IMR-90 (cell line): ENCODE data around the gene TRIM41. TPM values are rescaled to one million over a fixed set of nuclear protein-coding genes. Genes with fewer than 3 reads are reported as not detected.

Source experiments
- ATAC-seq: fragments of 200-7000 bp; cut with Tn5 transposase; 2 replicates; pipeline ENCODE4 v1.9.1; 2020; ENCODE audit warnings: low read depth, mild to moderate bottlenecking, moderate library complexity
- BruUV-seq: library from RNA; stranded (reverse); fragments of 400-500 nt; replicated peaks from 2 replicates; lab custom pipeline; 2021; lab: Mats Ljungman, UMichigan
- CTCF ChIA-PET: fragments of 300-600 bp; formaldehyde crosslinking; extraction: SDS; loops from one replicate; lab custom pipeline; 2021; ENCODE audit warnings: antibody characterized with exemption; lab: Yijun Ruan, JAX
- POLR2A ChIA-PET: fragments of 300-600 bp; sonication (Branson Sonifier 250); formaldehyde crosslinking; loops from one replicate; lab custom pipeline; 2022; ENCODE audit warnings: antibody characterized with exemption; ENCODE audit not compliant: unreplicated experiment; lab: Charles Lee
- DNase-seq: peaks from one replicate; pipeline ENCODE4 v3.0.0; 2013
- H2AFZ ChIP-seq: replicated peaks from 2 replicates; pipeline ENCODE3; 2013; ENCODE audit warnings: low read length, mild to moderate bottlenecking; ENCODE audit not compliant: poor library complexity
- H2AK5ac ChIP-seq: 2 replicates; pipeline ENCODE4 v1.6.1; 2013; ENCODE audit warnings: low read depth, low read length, inconsistent platforms
- H2AK9ac ChIP-seq: replicated peaks from 2 replicates; pipeline ENCODE3; 2013; ENCODE audit warnings: mild to moderate bottlenecking, low read depth, low read length, moderate library complexity; ENCODE audit not compliant: poor library complexity
- H2BK120ac ChIP-seq: 2 replicates; pipeline ENCODE4 v1.6.1; 2013; ENCODE audit warnings: low read depth, low read length, inconsistent platforms
- H2BK15ac ChIP-seq: 3 replicates; pipeline ENCODE4 v1.6.1; 2013; ENCODE audit warnings: low read depth, low read length, inconsistent platforms
- H2BK20ac ChIP-seq: 2 replicates; pipeline ENCODE4 v1.6.1; 2013; ENCODE audit warnings: low read depth, mild to moderate bottlenecking, inconsistent platforms, low read length, moderate library complexity
- H2BK5ac ChIP-seq: 2 replicates; pipeline ENCODE4 v1.6.1; 2013; ENCODE audit warnings: mild to moderate bottlenecking, low read depth, low read length, inconsistent platforms; ENCODE audit not compliant: poor library complexity, severe bottlenecking
- H3K14ac ChIP-seq: replicated peaks from 2 replicates; pipeline ENCODE4 v1.6.1; 2013; ENCODE audit warnings: low read depth, low read length, inconsistent platforms
- H3K18ac ChIP-seq: 2 replicates; pipeline ENCODE4 v1.6.1; 2013; ENCODE audit warnings: low read depth, low read length, control low read depth
- H3K23ac ChIP-seq: 2 replicates; pipeline ENCODE4 v1.6.1; 2013; ENCODE audit warnings: low read depth, low read length, inconsistent platforms
- H3K27ac ChIP-seq: 2 replicates; pipeline ENCODE4 v1.5.1; 2013; ENCODE audit warnings: mild to moderate bottlenecking, control low read depth, low read length; ENCODE audit not compliant: insufficient read depth
- H3K27me3 ChIP-seq: 2 replicates; pipeline ENCODE4 v1.6.1; 2013; ENCODE audit warnings: low read length; ENCODE audit not compliant: control insufficient read depth, insufficient read depth
- H3K36me3 ChIP-seq: 2 replicates; pipeline ENCODE4 v1.6.1; 2013; ENCODE audit warnings: low read length, mixed read lengths; ENCODE audit not compliant: control insufficient read depth, insufficient read depth
- H3K4ac ChIP-seq: 2 replicates; pipeline ENCODE4 v1.6.1; 2013; ENCODE audit warnings: low read depth, low read length, inconsistent platforms
- H3K4me1 ChIP-seq: 2 replicates; pipeline ENCODE4 v1.6.1; 2013; ENCODE audit warnings: low read length, mixed read lengths; ENCODE audit not compliant: control insufficient read depth, insufficient read depth
- H3K4me2 ChIP-seq: 2 replicates; pipeline ENCODE4 v1.6.1; 2013; ENCODE audit warnings: low read depth, mild to moderate bottlenecking, control low read depth, low read length, moderate library complexity
- H3K4me3 ChIP-seq: 2 replicates; pipeline ENCODE4 v1.5.1; 2013; ENCODE audit warnings: low read depth, mild to moderate bottlenecking, control low read depth, low read length, moderate library complexity; ENCODE audit not compliant: insufficient read depth
- H3K56ac ChIP-seq: 2 replicates; pipeline ENCODE4 v1.6.1; 2013; ENCODE audit warnings: low read length, inconsistent platforms; ENCODE audit not compliant: insufficient read depth; ENCODE audit errors: extremely low read depth
- H3K79me1 ChIP-seq, 2 experiments: 2 replicates each; pipeline ENCODE4 v1.6.1; 2013; ENCODE audit warnings: low read length in 2 of 2, inconsistent platforms in 1 of 2, low read depth in 1 of 2
- H3K9ac ChIP-seq: 2 replicates; pipeline ENCODE4 v1.6.1; 2013; ENCODE audit warnings: low read depth, low read length, control low read depth
- H3K9me1 ChIP-seq: 2 replicates; pipeline ENCODE4 v1.6.1; 2013; ENCODE audit warnings: low read length, inconsistent platforms; ENCODE audit not compliant: insufficient read depth
- H3K9me3 ChIP-seq: 2 replicates; pipeline ENCODE4 v1.6.1; 2013; ENCODE audit warnings: low read length; ENCODE audit not compliant: control insufficient read depth, insufficient read depth
- H4K20me1 ChIP-seq: 2 replicates; pipeline ENCODE4 v1.6.1; 2013; ENCODE audit warnings: low read length, inconsistent platforms; ENCODE audit not compliant: insufficient read depth
- H4K5ac ChIP-seq: 2 replicates; pipeline ENCODE4 v1.6.1; 2013; ENCODE audit warnings: mild to moderate bottlenecking, low read depth, low read length, control low read depth
- H4K8ac ChIP-seq, 2 experiments: 2 replicates each; pipeline ENCODE4 v1.6.1; 2013; ENCODE audit warnings: low read depth in 2 of 2, low read length in 2 of 2, control low read depth in 1 of 2, inconsistent platforms in 1 of 2
- H4K91ac ChIP-seq: 2 replicates; pipeline ENCODE4 v1.6.1; 2013; ENCODE audit warnings: low read depth, low read length, inconsistent platforms; ENCODE audit not compliant: insufficient read depth
- BHLHE40 ChIP-seq: fragments of 150-350 bp; IDR thresholded peaks from 2 replicates; pipeline ENCODE4 v1.6.1; 2016; ENCODE audit warnings: mild to moderate bottlenecking, low read depth, low read length
- CEBPB ChIP-seq: IDR thresholded peaks from 2 replicates; pipeline ENCODE4 v1.6.1; 2012; ENCODE audit warnings: low read depth, low read length, improper control_type of control experiment
- CHD1 ChIP-seq: IDR thresholded peaks from 2 replicates; pipeline ENCODE4 v1.6.1; 2012; ENCODE audit warnings: low read depth, low read length, improper control_type of control experiment
- CTCF ChIP-seq: conservative IDR thresholded peaks from 2 replicates; pipeline ENCODE4 v1.5.1; 2012; ENCODE audit warnings: mild to moderate bottlenecking, low read depth, low read length, improper control_type of control experiment
- ELK1 ChIP-seq: fragments of 150-350 bp; IDR thresholded peaks from 2 replicates; pipeline ENCODE4 v1.6.1; 2016; ENCODE audit warnings: low read depth, mild to moderate bottlenecking, low read length, moderate library complexity, borderline replicate concordance
- FOS ChIP-seq: fragments of 150-350 bp; IDR thresholded peaks from 2 replicates; pipeline ENCODE4 v1.6.1; 2016; ENCODE audit warnings: low read depth, low read length
- MAFK ChIP-seq: IDR thresholded peaks from 2 replicates; pipeline ENCODE4 v1.6.1; 2012; ENCODE audit warnings: low read depth, low read length, improper control_type of control experiment
- MAZ ChIP-seq: IDR thresholded peaks from 2 replicates; pipeline ENCODE4 v1.6.1; 2012; ENCODE audit warnings: low read depth, mild to moderate bottlenecking, low read length, improper control_type of control experiment, moderate library complexity, borderline replicate concordance
- MXI1 ChIP-seq: IDR thresholded peaks from 2 replicates; pipeline ENCODE4 v1.6.1; 2012; ENCODE audit warnings: low read depth, mild to moderate bottlenecking, low read length, moderate library complexity, borderline replicate concordance
- NFE2L2 ChIP-seq: fragments of 150-350 bp; IDR thresholded peaks from 2 replicates; pipeline ENCODE4 v1.6.1; 2016; ENCODE audit warnings: low read depth, mild to moderate bottlenecking, low read length
- POLR2A ChIP-seq: IDR thresholded peaks from 2 replicates; pipeline ENCODE4 v1.6.1; 2012; ENCODE audit warnings: mild to moderate bottlenecking, low read depth, low read length
- RAD21 ChIP-seq: IDR thresholded peaks from 2 replicates; pipeline ENCODE4 v1.6.1; 2012; ENCODE audit warnings: low read length, improper control_type of control experiment
- RCOR1 ChIP-seq: IDR thresholded peaks from 2 replicates; pipeline ENCODE4 v1.6.1; 2012; ENCODE audit warnings: mild to moderate bottlenecking, low read length, improper control_type of control experiment; ENCODE audit not compliant: insufficient replicate concordance
- RFX5 ChIP-seq: IDR thresholded peaks from 2 replicates; pipeline ENCODE4 v1.8.0; 2012; ENCODE audit warnings: low read depth, mild to moderate bottlenecking, low read length, moderate library complexity
- SMC3 ChIP-seq: fragments of 150-350 bp; IDR thresholded peaks from 2 replicates; pipeline ENCODE4 v1.6.1; 2016; ENCODE audit warnings: low read depth, mild to moderate bottlenecking, antibody characterized with exemption, low read length, moderate library complexity
- WGBS, 2 experiments: methylation state at CpG; one replicate each; pipeline versions ENCODE4 v1.1.5 to v1.1.7; 2013; ENCODE audit warnings: missing lambda C conversion rate in 2 of 2; ENCODE audit not compliant: insufficient read length in 1 of 2; ENCODE audit errors: extremely low coverage in 2 of 2; 5-methylcytosine and 5-hydroxymethylcytosine counted together
- dilution Hi-C: fragments of 300-500 bp; cut with HindIII; formaldehyde crosslinking; loops from one replicate; pipeline ENCODE4 v1.14.3; 2018; ENCODE audit warnings: low sequenced_read_pairs; ENCODE audit not compliant: unreplicated experiment
- in situ Hi-C: fragments of 300-500 bp; cut with MboI; formaldehyde crosslinking; loops from 3 replicates; pipeline ENCODE4 v1.14.3; 2019; ENCODE audit warnings: low sequenced_read_pairs, inconsistent platforms, mixed read lengths
- intact Hi-C: fragments of 100-400 bp; cut with micrococcal nuclease; formaldehyde crosslinking; loops from 2 replicates; pipeline ENCODE4 v1.10.0; 2022
- polyA plus RNA-seq, 3 experiments: library from polyadenylated mRNA; depleted of rRNA; stranded (reverse); fragments of >200 nt; gene quantifications; 2 replicates each; pipeline ENCODE4 v1.2.3, GENCODE V29; 2012; ENCODE audit warnings: low replicate concordance in 1 of 3
- total RNA-seq: library from RNA; depleted of rRNA; stranded (reverse); fragments of >200 nt; gene quantifications from 2 replicates; pipeline ENCODE4 v1.2.3, GENCODE V29; 2012

TRIM41 gene
- total and polyA plus RNA-seq, 2 of the 4 experiments (the other 2 are of a cell fraction): 5.9 to 15.7 TPM

GRCh38 chr5:181245427-181246275 lies 22.6 kb downstream of the TRIM41 start:
- 40% methylated on average over 20 of the region's 34 CpGs; no CpG with 5 or more reads in 1 of the 2 experiments for WGBS, 2 experiments
- Histone ChIP-seq H3K4ac (peak overlapping the region; percentile 94), H3K27ac (peak overlapping the region; percentile 97), H3K18ac (peak overlapping the region; percentile 70), H3K4me3 (peak overlapping the region; percentile 86), H3K14ac (peak overlapping the region; percentile 99), H2AK9ac (peak overlapping the region; percentile 100), H3K27me3 (no peaks in the 10 kb centered on the region), H3K4me1 (peaks cover 18% of the 10 kb centered on the region), H4K20me1 (peaks cover 55% of the 10 kb centered on the region), H3K9ac (peak overlapping the region; percentile 97), H3K9me1 (peaks cover 25% of the 10 kb centered on the region), H4K8ac (peak overlapping the region; percentile 98 to 99), H2BK15ac (peak overlapping the region; percentile 12; the same call in 1 of the 3 replicates), H3K23ac (peak overlapping the region; percentile 88), H3K9me3 (no peaks in the 10 kb centered on the region), H4K91ac (peak overlapping the region; percentile 98), H2BK20ac (peak overlapping the region; percentile 22; the same call in 1 of the 2 replicates), H3K79me1 (peaks cover 11 to 58% of the 10 kb centered on the region in 2 experiments), H4K5ac (peak overlapping the region; percentile 98), H2BK120ac (peak overlapping the region; percentile 74), H3K36me3 (peaks cover 31% of the 10 kb centered on the region), H2AK5ac (peak overlapping the region; percentile 99), H3K4me2 (peak overlapping the region; percentile 93), H3K56ac (peak overlapping the region; percentile 91), H2AFZ (peak overlapping the region; percentile 91), H2BK5ac (peak overlapping the region; percentile 83)
- dilution Hi-C loops: no loop called here
- ChIA-PET POLR2A (no interaction called here), CTCF (no interaction called here)
- in situ Hi-C loops: no loop called here
- intact Hi-C loops: loop anchor here (1.0 kb wide), 2 partner anchors 16 to 54 kb away; partner anchors contain the start of gene TRIM52
- BruUV-seq: no TSS peak
- no peak for ATAC-seq
- no peak for DNase-seq
- TF ChIP-seq SMC3 (no peak), MAFK (no peak), FOS (no peak), MXI1 (no peak), CEBPB (no peak), RAD21 (no peak), NFE2L2 (no peak), ELK1 (no peak), MAZ (no peak), CTCF (no peak), POLR2A (no peak), CHD1 (no peak), RCOR1 (no peak), BHLHE40 (no peak), RFX5 (no peak)
